ENCODE data around the gene TUT4.

TUT4 gene

DNA sequence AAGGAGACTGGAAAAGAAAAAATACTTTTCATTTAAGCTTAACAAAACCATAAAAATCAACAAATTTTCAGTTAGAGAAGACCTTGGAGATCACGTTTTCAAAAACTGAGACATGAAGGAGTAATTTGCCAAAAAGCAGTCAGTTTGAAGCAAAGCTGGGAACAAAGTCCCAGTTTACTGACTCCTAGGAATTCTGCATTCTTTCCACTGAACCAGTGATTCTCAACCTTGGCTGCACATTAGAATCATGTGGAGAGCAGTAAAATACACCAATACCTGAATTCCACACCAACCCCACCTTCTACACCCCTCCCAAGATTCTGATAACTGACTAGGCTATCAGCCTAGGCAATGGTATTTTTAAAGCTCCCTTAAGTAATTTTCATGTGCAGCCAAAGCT, 75.0 kb downstream of the TUT4 start:
- Histone ChIP-seq H3K4me3 (no peak overlapping the region), H3K4me1 (no peaks in the 10 kb centered on the region), H3K36me3 (peaks cover 17 to 60% (median 26%) of the 10 kb centered on the region in 3 donors), H3K9me3 (no peaks in the 10 kb centered on the region), H3K27ac (no peak overlapping the region), H3K27me3 (no peaks in the 10 kb centered on the region)
- TF ChIP-seq CTCF (IDR thresholded peaks at IDR 0.05), result no peak
- DNase-seq, result no peak
- intact Hi-C loops (cut with DNase I; ENCODE audit: low total_unique reads), result no loop called here

- Histone ChIP-seq H3K36me3 (peaks cover 17 to 56% (median 26%) of the 10 kb centered on the region in 3 donors), H3K9me3 (no peaks in the 10 kb centered on the region), H3K27me3 (no peaks in the 10 kb centered on the region), H3K4me3 (no peak overlapping the region), H3K4me1 (no peaks in the 10 kb centered on the region), H3K27ac (no peak overlapping the region)
- TF ChIP-seq CTCF (IDR thresholded peaks at IDR 0.05), result no peak
- intact Hi-C loops (cut with DNase I; ENCODE audit: low total_unique reads), result no loop called here
- no peak for DNase-seq
Measured at GRCh38 chr1:52476943-52477342, 75.9 kb downstream of the TUT4 start.

DNA sequence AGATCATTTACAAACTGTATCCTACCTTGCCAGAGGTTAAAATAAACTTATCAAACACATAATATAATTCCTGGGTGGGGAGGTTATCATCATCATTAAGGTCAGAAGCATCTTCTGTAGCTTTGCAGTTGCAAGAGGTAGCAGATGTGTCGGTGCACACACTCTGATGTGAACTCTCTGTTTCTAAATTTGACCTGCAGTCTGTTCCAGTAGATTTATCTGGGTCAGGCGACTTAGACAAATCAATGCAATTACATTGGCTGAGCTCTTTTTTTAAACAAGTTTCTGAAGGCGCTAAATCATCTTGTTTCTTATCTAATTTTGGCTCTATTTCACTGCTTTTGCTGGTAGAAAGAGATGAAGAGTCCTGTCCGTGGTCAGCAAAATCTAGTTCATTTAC, 78.1 kb downstream of the TUT4 start:
- Histone ChIP-seq H3K27ac (no peak overlapping the region), H3K4me3 (no peak overlapping the region), H3K36me3 (peaks cover 17 to 51% (median 26%) of the 10 kb centered on the region in 3 donors), H3K27me3 (no peaks in the 10 kb centered on the region), H3K4me1 (no peaks in the 10 kb centered on the region), H3K9me3 (no peaks in the 10 kb centered on the region)
- DNase-seq, result no peak
- intact Hi-C loops (cut with DNase I; ENCODE audit: low total_unique reads), result no loop called here
- TF ChIP-seq CTCF (IDR thresholded peaks at IDR 0.05), result no peak

GRCh38 chr1:52473039-52473438, 79.9 kb downstream of the TUT4 start:
- H3K4me1 ChIP-seq, result no peaks in the 10 kb centered on the region
- no peak overlapping the region for H3K4me3 ChIP-seq
- H3K36me3 ChIP-seq, result peaks cover 17 to 45% (median 19%) of the 10 kb centered on the region in 3 donors
- no peak overlapping the region for H3K27ac ChIP-seq
- H3K9me3 ChIP-seq, result no peaks in the 10 kb centered on the region
- DNase-seq, result no peak
- TF ChIP-seq CTCF (IDR thresholded peaks at IDR 0.05), result no peak
- no peaks in the 10 kb centered on the region for H3K27me3 ChIP-seq
- intact Hi-C loops (cut with DNase I; ENCODE audit: low total_unique reads), result no loop called here

GRCh38 chr1:52472384-52472783, 80.5 kb downstream of the TUT4 start:
- Histone ChIP-seq H3K36me3 (peaks cover 17 to 38% (median 19%) of the 10 kb centered on the region in 3 donors), H3K27me3 (no peaks in the 10 kb centered on the region), H3K4me1 (no peaks in the 10 kb centered on the region), H3K4me3 (no peak overlapping the region), H3K9me3 (no peaks in the 10 kb centered on the region), H3K27ac (no peak overlapping the region)
- no peak for TF ChIP-seq CTCF (IDR thresholded peaks at IDR 0.05)
- no peak for DNase-seq
- intact Hi-C loops (cut with DNase I; ENCODE audit: low total_unique reads), result no loop called here

- H3K36me3 ChIP-seq, result peaks cover 0 to 21% (median 8%) of the 10 kb centered on the region in 3 donors
- TF ChIP-seq CTCF (IDR thresholded peaks at IDR 0.05), result no peak
- H3K4me3 ChIP-seq, result no peak overlapping the region
- DNase-seq, result no peak
- H3K27ac ChIP-seq, result no peak overlapping the region
- H3K4me1 ChIP-seq, result no peaks in the 10 kb centered on the region
- H3K27me3 ChIP-seq, result no peaks in the 10 kb centered on the region
- intact Hi-C loops (cut with DNase I; ENCODE audit: low total_unique reads), result no loop called here
- no peaks in the 10 kb centered on the region for H3K9me3 ChIP-seq
Measured at GRCh38 chr1:52469108-52469507, 83.8 kb downstream of the TUT4 start.
